NCI-H510A (cell line): Measurements from ENCODE around the gene QTRT2.

Experiments used
- DNase-seq: peaks from one replicate; lab custom pipeline; 2025; lab: John Stamatoyannopoulos, UW

QTRT2 gene

DNA sequence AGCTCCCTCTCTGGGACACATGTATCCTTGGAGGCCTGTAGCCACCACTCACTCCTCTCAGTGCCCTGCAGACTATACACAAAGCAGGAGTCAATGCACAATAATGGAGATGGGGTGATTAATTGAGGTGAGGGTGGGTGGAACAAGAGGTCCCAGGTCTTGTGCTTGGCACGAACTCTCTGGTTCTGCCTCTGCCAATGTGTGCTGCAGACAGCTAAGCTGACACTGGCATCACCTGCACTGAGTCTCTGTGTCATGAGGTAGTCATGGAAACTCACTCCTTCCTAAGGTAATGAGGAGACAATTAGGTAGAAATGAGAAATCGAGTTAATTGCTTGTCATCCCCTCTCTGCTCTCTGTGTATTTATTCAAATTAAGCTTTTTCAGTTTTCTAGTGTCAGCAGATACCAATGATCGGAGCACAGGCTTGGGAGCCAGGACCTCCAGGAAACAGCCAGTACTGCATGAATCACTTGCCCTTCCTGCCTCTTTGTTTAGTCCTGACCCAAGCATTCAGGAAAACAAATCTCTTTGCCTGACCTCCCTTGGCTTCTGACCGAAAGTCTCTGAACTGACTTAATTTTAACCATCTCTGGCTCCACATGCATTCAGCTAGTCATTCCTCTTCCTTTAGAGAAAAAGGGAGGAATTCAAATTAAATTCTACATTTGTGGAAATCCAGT, 65.6 kb downstream of the QTRT2 start:
- DNase-seq: no peak

DNA sequence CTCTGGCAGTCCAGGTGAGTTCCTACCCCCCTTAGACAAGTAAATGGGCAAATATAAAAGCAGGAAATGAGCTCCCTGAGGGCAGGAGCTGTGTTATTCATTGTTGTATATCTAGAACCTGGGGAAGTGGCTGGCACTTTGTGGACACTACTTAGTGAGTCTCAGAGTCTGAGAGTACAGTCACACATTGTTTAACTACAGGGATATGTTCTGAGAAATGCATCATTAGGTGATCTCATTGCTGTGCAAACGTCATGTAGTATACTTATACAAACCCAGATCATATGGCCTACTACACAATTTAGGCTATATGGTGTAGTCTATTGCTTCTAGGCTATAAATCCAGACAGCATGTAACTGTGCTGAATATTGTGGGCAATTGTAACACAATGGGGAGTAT, 69.9 kb downstream of the QTRT2 start:
- no peak for DNase-seq

DNA sequence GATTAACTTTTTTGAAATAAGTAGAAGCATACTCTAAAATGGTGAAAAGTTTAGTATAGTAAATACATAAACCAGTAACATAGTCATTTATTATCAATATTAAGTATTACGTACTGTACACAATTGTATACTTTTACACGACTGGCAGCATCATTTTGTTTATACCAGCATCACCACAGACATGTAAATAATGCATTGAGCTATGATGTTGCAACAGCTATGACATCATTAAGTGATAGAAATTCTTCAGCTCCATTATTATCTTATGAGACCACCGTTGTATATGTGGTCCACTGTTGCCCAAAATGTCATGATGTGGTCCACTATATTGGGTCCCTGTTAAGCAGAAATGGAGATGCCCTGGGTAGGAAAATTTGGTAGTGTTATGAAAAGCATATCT, 71.0 kb downstream of the QTRT2 start:
- no peak for DNase-seq

DNA sequence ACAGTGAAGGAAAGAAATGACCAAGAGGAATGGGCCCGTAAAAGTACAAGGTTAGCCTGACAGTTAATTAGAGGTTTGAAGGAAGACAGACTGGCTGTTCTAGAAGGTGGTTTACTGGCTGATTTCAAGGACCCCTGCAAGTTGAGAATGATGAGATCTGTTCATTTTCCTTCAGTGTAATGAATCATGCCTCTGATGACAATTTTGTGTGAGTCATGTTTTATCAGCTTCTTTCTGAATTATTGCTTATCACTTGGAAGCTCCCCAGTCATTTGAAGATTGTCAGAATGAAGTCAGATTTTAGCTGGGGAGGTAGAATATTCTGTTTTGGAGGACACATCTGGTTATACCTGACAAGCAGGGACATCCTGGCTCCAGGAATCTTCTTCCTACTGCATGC, 71.7 kb downstream of the QTRT2 start:
- DNase-seq: no peak

DNA sequence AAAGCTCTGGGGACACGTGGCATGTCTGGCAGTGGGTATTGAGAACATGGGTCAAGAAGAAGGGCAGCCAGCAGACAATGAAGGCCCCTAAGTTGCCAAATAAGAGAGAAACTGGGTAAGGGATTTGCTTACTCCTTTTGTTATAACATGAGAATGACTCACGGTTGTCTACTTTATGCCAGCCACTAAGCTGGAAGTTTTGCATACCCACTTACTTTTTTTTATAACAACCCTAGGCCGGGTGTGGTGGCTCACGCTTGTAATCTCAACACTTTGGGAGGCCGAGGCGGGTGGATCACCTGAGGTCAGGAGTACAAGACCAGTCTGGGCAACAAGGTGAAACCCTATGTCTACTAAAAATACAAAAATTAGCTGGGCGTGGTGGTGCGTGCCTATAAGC, 72.3 kb downstream of the QTRT2 start:
- DNase-seq: no peak

DNA sequence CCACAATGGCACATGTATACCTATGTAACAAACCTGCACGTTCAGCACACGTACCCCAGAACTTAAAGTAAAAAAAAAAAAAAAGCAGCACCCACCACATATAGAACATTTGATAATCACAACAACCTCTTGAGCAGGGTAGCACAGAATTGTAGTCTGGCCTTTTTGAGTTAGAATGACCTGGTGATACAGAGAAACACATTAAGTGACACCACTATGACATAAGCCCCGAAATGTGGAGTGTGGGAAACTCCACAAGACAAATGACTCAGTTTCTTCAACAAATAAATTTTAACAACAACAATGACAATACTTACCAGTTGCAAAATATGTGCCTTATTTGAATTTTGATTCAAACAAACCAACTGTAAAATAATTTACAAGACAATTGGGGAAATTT, 76.0 kb downstream of the QTRT2 start:
- DNase-seq: no peak

DNA sequence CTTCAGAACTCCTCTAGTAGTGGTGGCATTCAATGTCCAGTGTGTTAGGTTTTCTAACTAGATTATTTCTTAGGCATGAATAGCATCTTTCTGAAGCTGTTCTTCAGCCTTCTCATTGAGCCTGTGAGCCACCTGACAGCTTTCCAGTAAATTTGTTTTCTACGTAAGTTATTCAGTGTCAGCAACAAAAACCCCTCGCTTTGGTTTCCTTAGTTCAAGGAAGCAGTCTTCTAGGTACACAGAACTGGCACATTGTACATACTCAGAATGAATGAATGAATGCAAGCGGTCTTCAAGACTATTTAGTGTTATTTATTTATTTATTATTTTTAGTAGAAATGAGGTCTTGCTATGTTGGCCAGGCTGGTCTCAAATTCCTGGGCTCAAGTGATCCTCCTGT, 77.4 kb downstream of the QTRT2 start:
- DNase-seq: no peak
